Duodenal mucosa (tissue), 2 donors: Measurements from ENCODE around the gene RASEF.

Source experiments
- H3K27ac ChIP-seq: one replicate; pipeline ENCODE4 v1.7.0; 2013; ENCODE audit warnings: low read depth, low read length
- H3K27me3 ChIP-seq, 2 donors: one replicate each; pipeline ENCODE4 v1.7.0; 2013; ENCODE audit warnings: low read length in 2 of 2, control low read depth in 1 of 2; ENCODE audit not compliant: insufficient read depth in 2 of 2, control insufficient read depth in 1 of 2
- H3K36me3 ChIP-seq, 2 donors: one replicate each; pipeline ENCODE4 v1.7.0; 2013; ENCODE audit warnings: low read length in 2 of 2, control low read depth in 1 of 2; ENCODE audit not compliant: insufficient read depth in 2 of 2, control insufficient read depth in 1 of 2
- H3K4me1 ChIP-seq, 2 donors: one replicate each; pipeline ENCODE4 v1.7.0; 2013; ENCODE audit warnings: low read length in 2 of 2, control low read depth in 1 of 2; ENCODE audit not compliant: insufficient read depth in 2 of 2, control insufficient read depth in 1 of 2
- H3K4me3 ChIP-seq, 2 donors: one replicate each; pipeline ENCODE4 v1.7.0; 2013; ENCODE audit warnings: low read length in 2 of 2, low read depth in 1 of 2
- H3K9ac ChIP-seq, 2 donors: one replicate each; pipeline ENCODE4 v1.7.0; 2013; ENCODE audit warnings: low read length in 2 of 2, low read depth in 1 of 2
- H3K9me3 ChIP-seq, 2 donors: one replicate each; pipeline ENCODE4 v1.7.0; 2013; ENCODE audit warnings: low read length in 2 of 2, control low read depth in 1 of 2; ENCODE audit not compliant: control insufficient read depth in 1 of 2

RASEF gene

DNA sequence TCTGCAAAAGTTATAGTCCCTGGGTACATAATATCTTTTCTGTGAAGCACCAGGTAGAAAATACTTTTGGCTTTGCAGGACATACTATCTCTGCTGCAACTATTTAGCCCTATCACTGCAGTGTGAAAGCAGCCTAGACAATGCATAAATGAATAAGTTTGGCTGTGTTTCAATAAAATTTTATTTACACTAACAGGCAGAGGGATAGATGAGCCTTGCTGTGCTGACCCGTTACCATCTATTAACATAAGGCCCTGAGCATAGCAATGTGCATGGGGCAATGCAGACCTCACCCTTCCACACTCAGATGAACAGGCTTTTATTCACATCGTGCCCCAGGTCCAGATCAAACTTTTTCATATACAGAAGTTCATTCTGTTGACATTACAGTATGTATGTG lies 27.8 kb downstream of the RASEF start:
- no peak overlapping the region for H3K9ac ChIP-seq
- no peaks in the 10 kb centered on the region for H3K9me3 ChIP-seq
- H3K27me3 ChIP-seq: no peaks in the 10 kb centered on the region
- H3K27ac ChIP-seq: no peak overlapping the region
- no peaks in the 10 kb centered on the region for H3K36me3 ChIP-seq
- no peaks in the 10 kb centered on the region for H3K4me1 ChIP-seq
- H3K4me3 ChIP-seq: no peak overlapping the region

- H3K9ac ChIP-seq: no peak overlapping the region
- no peaks in the 10 kb centered on the region for H3K9me3 ChIP-seq
- H3K27ac ChIP-seq: no peak overlapping the region
- H3K4me1 ChIP-seq: peaks cover 0 to 4% of the 10 kb centered on the region in 2 donors
- H3K36me3 ChIP-seq: no peaks in the 10 kb centered on the region
- no peak overlapping the region for H3K4me3 ChIP-seq
- no peaks in the 10 kb centered on the region for H3K27me3 ChIP-seq
Measured at GRCh38 chr9:83034587-83034986, 28.4 kb downstream of the RASEF start.

GRCh38 chr9:83034026-83034425 lies 28.9 kb downstream of the RASEF start:
- Histone ChIP-seq H3K4me3 (no peak overlapping the region), H3K27me3 (no peaks in the 10 kb centered on the region), H3K36me3 (no peaks in the 10 kb centered on the region), H3K4me1 (peaks cover 0 to 5% of the 10 kb centered on the region in 2 donors), H3K27ac (no peak overlapping the region), H3K9me3 (no peaks in the 10 kb centered on the region), H3K9ac (no peak overlapping the region)

DNA sequence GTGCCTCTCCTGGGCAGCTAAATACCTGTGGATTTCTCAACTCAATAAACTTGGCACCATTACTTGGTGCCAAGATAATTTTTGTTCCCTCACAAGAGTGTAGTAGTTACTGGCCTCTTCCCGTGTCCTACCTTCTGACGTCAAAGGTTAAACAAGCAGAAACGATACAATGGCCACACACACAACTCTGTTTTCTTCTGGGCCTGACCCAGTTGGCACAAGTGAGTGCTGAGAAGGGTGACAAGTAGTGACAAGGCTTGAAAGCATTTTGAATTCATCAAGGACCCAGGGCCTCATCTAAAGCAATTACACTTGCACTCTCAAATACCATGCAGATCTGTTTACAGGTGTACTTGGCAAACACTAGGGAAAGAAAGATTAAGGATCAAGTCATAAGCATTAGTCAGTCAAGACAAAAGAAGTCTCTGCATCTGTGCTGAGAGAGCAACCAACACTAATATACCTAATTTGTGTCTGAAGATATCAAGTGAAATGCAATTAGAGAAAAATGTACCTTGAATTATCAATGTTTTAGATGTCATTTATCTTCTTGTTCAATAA lies 30.8 kb downstream of the RASEF start:
- Histone ChIP-seq H3K27ac (no peak overlapping the region), H3K9me3 (no peaks in the 10 kb centered on the region), H3K27me3 (no peaks in the 10 kb centered on the region)

GRCh38 chr9:83030391-83031107 lies 32.4 kb downstream of the RASEF start:
- peaks cover 0 to 5% of the 10 kb centered on the region in 2 donors for H3K4me1 ChIP-seq
- no peak overlapping the region for H3K9ac ChIP-seq
- H3K27ac ChIP-seq: no peak overlapping the region
- H3K27me3 ChIP-seq: no peaks in the 10 kb centered on the region
- no peak overlapping the region for H3K4me3 ChIP-seq
- no peaks in the 10 kb centered on the region for H3K36me3 ChIP-seq
- no peaks in the 10 kb centered on the region for H3K9me3 ChIP-seq

More for the DNA sequence above, 30.8 kb downstream of the RASEF start:
- Histone ChIP-seq H3K4me1 (peaks cover 0 to 5% of the 10 kb centered on the region in 2 donors), H3K36me3 (no peaks in the 10 kb centered on the region), H3K9ac (no peak overlapping the region), H3K4me3 (no peak overlapping the region)

DNA sequence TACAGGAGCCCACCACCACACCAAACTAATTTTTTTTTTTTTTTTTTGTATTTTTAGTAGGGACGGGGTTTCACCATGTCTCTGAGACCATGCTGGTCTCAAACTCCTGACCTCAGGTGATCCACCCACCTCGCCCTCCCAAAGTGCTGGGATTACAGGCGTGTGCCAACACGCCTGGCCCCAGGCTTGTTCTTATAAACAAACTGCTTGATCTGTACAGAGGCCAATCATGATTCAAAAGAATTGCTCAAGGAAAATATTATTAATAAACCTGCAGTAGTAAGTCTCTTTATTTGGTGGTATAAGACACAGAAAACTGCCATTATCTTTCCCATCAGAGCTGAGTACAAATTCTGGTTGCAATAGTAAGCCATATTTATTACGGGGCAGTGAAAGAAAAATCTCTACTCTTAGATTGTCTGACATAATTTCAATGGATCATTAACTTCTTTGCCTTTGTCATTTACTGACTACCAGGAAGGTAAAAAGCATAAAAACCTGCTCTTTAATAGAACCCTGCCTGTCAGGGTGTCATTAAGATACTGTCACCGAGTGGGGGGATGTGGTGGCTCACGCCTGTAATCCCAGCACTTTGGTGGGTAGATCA lies 33.3 kb downstream of the RASEF start:
- Histone ChIP-seq H3K36me3 (no peaks in the 10 kb centered on the region), H3K4me3 (no peak overlapping the region), H3K4me1 (peaks cover 0 to 5% of the 10 kb centered on the region in 2 donors), H3K9me3 (no peaks in the 10 kb centered on the region), H3K27ac (no peak overlapping the region), H3K27me3 (no peaks in the 10 kb centered on the region), H3K9ac (no peak overlapping the region)

DNA sequence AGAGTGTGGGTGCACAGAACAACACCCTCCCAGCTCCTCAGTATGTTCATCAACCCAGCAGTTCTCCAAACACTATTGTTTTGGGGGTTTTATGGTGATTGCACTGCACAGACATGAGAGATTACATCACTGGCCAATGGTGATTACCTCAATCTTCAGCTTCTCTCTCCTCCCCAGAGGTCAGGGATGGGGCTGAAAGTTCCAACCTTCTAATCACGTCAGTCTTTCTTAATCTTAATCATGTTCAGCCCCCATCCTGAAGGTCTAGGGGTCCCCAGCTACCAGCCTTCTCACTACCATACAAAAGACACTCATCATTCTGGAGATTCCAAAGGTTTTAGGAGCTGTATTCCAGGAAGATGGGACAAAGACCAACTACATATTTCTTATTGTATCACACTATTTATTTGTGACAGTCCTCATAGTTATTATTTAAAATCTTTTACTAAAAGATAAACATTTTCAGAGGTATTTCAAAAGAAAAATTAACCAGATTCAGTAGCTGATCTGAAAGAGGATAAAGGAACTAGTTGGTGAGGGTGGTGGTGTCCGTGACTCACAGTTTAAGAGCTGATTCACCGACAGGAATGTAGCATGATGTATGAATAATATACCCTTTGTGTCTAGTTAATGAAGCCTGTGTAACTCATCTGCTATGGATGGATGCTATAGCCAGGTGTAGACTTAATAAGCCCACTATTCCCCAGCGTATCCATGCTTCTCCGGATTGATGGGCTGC lies 35.6 kb downstream of the RASEF start:
- H3K36me3 ChIP-seq: no peaks in the 10 kb centered on the region
- H3K4me3 ChIP-seq: no peak overlapping the region
- H3K27me3 ChIP-seq: no peaks in the 10 kb centered on the region
- H3K9ac ChIP-seq: no peak overlapping the region
- peaks cover 0 to 5% of the 10 kb centered on the region in 2 donors for H3K4me1 ChIP-seq
- no peak overlapping the region for H3K27ac ChIP-seq
- H3K9me3 ChIP-seq: no peaks in the 10 kb centered on the region

DNA sequence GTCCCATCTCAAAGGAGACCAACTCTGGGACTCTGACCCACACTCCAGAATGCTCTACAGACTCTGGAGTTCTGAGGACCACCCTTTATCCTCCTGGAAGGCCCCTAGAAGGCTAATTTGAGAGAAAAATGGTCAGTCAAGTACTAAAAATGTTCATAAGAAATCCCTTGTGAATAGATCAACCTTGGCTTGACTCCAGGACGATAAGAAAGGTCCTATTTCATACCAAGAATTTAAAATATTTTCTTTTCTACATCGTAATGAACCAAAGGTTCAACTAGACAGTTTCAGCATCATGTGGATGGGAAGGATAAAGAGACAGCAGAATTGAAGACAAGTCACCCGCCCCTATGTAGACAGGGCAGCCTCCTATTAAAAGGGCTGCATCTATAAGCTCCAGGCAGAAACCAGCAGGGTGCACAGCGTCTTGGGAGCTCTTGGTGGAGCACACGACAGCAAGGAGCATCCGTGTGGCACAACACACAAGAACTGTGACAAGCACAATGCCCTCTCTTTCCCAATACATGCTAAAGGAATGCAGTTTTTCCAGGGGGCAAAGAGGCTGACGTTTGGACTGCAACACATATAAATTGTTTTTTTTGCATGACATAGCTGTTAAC lies 38.3 kb downstream of the RASEF start:
- Histone ChIP-seq H3K9me3 (no peaks in the 10 kb centered on the region), H3K9ac (no peak overlapping the region), H3K4me1 (peaks cover 0 to 1% of the 10 kb centered on the region in 2 donors), H3K27ac (no peak overlapping the region), H3K4me3 (no peak overlapping the region), H3K36me3 (no peaks in the 10 kb centered on the region), H3K27me3 (no peaks in the 10 kb centered on the region)

DNA sequence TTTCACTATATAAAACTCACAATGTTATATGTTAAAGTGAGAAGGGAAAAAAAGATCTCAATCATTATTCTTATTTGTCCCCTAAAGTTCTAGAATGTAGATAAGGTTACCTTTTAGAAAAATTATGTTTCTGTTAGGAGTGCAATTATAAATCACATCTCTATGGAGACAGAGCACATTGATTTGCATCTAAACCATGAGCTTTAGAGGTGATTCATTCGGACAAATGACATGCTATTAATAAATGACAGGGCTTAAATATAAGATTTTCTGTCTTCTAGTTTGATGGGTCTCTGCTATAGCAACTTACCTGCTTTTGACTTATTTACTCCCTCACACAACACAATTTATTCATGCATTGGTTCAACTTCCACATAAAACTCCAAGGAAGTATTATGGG lies 39.8 kb downstream of the RASEF start:
- no peak overlapping the region for H3K27ac ChIP-seq
- no peaks in the 10 kb centered on the region for H3K36me3 ChIP-seq
- H3K27me3 ChIP-seq: no peaks in the 10 kb centered on the region
- no peak overlapping the region for H3K4me3 ChIP-seq
- no peaks in the 10 kb centered on the region for H3K9me3 ChIP-seq
- H3K4me1 ChIP-seq: no peaks in the 10 kb centered on the region
- H3K9ac ChIP-seq: no peak overlapping the region

DNA sequence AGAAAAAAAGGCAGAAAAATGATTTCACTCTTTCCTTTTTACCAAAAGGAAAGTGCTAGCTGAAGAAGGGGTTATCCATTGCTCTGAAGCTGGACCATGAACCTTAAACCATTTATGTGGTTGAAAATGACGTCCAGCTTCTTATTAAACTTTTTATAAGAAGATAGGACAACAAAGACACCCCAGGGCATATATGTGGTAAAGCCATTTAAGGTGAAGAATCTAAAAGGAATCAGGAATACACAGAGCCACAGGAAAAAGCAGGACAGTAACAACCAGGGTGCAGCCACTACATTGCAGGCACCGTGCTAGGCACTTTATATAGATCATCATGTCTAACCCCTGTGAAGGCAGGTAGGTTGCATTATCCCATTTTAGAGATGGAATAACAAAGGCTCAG lies 42.1 kb downstream of the RASEF start:
- Histone ChIP-seq H3K27ac (no peak overlapping the region), H3K9me3 (no peaks in the 10 kb centered on the region), H3K27me3 (no peaks in the 10 kb centered on the region), H3K4me1 (no peaks in the 10 kb centered on the region), H3K36me3 (no peaks in the 10 kb centered on the region), H3K4me3 (no peak overlapping the region), H3K9ac (no peak overlapping the region)
